Caki2 (cell line): Measurements from ENCODE around the gene IGF2R. TPM values are rescaled to one million over a fixed set of nuclear protein-coding genes. Genes with fewer than 3 reads are reported as not detected.
"Not testable (repeated sequence)": the region's sequence is repeated elsewhere in the genome, so short reads cannot be mapped to it uniquely, and the experiment has no call there.

ENCODE experiments used
- DNase-seq: peaks from one replicate; pipeline ENCODE4 v3.0.0-alpha.2; 2015; ENCODE audit warnings: low read depth
- in situ Hi-C: cut with HindIII; loops from 2 replicates; pipeline ENCODE4 v1.10.0; 2016; ENCODE audit warnings: low sequenced_read_pairs, low pct_unique_long_range_greater_than_20kb, mixed read lengths
- total RNA-seq: library from RNA; depleted of rRNA; stranded (reverse); fragments of >200 nt; shearing (Covaris generic); gene quantifications from 2 replicates; pipeline ENCODE4 v1.2.3, GENCODE V29; 2014; ENCODE audit warnings: low replicate concordance

Gene IGF2R
- total RNA-seq, 1 experiment from 2014 or later: 58.9 TPM

GRCh38 chr6:160133441-160134336 is 164.8 kb downstream of the IGF2R start:
- DNase-seq: no peak
- in situ Hi-C loops: no loop called here

- DNase-seq, in situ Hi-C loops: not testable (repeated sequence)
Observed at GRCh38 chr6:160134337-160134751, 165.5 kb downstream of the IGF2R start.

DNA sequence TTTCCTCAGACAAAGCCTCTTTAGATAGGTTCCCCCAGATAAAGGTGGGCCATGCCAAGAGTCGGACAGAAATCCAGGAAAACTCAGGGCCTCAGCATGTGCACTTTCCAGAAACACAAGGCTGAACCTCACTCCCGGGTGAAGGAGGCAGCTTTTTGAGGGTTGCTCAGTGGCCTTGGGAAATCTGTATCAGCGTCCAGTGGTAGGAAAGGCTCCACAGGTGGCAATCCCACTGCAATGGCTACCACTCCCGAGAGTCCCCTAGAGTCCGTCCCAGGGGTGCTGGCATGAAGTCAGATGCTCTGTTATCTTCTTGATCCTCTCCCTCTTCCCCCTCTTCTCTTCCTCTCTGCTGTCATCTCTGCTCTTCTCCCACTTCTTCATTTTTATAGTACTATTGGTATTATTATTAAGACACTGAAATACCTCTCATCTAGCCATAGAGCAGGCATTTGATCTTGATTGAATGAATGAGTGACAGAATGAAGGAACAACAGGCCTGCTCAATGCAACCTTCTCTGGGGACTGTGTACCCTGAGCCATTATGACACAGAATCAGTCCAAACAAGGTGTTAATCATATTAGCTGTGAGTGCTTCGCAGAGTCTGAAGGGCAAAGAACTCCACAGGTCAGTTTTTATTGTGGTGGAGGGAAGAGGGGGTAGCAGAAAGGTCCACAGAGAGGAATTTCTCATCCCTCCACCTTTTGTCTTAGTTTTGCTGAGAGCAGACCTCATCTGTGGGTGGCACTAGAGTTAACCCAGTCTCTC is 166.1 kb downstream of the IGF2R start:
- in situ Hi-C loops: no loop called here
- DNase-seq: no peak

DNA sequence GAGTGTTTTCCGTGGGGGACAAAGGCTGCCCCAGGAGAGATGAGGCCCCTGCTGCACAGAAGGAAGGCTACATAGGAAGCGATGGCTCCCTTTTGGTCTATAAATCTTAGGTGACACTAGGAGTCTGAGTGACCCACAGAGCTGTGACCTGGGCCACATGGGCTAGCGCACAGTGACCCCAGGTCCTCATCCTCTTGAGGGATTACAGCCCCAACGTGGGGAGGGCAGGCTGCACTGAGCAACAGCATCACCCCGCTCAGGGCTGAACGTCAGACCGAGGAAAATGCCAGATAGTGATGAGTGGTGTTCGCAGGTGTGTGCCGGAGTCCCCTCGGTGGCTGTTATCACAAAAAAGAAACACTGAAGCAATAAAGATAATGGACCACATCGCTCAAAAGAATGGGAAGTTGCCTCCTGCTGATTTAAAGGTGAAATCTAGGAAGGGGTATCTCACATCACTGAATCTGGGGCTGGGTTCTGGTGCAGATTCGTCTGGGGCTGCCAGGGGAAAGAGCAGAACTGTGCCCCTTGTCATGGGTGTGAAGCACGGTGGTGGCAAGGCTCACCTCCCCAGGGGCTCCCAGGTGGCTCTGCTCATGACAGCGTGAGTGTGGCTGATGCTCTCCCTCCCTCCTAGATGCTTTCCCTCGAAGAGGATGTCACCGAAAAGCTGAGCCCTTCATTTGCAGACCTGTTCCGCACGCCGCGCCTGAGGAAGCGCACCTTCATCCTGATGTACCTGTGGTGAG is 167.2 kb downstream of the IGF2R start:
- no peak for DNase-seq
- in situ Hi-C loops: no loop called here

GRCh38 chr6:160137130-160137988 is 168.5 kb downstream of the IGF2R start:
- in situ Hi-C loops: no loop called here
- no peak for DNase-seq

DNA sequence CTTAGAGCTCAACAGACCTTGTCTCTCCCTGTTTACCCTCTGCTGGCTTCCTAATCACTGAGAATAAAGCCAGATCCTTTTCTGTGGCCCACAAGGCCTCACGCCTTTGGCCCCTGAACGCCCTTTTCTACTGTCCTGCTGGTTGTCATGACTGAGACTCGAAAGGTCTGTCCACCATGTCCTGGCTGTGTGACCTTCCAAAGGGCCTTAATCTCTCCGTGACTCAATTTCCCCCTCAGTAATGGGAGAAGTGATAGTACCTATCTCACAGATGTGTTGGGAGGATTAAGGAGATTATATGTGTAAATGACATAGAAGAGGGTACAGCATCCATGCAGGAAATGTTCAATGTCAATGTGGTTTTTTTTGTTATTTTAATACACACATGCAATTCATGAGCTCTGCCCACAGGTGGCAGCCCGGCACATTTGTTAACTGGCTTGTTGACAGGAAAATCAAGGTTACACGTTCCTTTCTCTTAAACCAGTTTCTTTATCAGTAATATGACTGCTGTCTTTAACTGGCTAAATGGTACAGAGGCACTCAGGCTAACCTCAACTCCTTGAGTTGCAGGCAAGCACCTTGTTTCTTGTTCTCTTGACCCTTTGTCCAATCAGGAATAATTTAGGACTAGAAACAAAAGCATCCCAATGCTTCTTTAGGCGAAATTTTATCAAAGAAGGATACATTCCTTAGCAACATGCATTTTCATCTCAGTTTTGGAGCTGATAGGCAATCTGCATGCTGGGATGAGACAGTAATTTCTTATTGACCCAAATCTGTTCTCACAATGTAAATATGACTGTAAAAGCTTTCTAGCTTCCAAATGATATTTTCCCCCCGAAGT is 169.3 kb downstream of the IGF2R start:
- peak; percentile 51 for DNase-seq
- in situ Hi-C loops: no loop called here

GRCh38 chr6:160138839-160139419 is 170.0 kb downstream of the IGF2R start:
- DNase-seq: no peak
- in situ Hi-C loops: no loop called here

DNA sequence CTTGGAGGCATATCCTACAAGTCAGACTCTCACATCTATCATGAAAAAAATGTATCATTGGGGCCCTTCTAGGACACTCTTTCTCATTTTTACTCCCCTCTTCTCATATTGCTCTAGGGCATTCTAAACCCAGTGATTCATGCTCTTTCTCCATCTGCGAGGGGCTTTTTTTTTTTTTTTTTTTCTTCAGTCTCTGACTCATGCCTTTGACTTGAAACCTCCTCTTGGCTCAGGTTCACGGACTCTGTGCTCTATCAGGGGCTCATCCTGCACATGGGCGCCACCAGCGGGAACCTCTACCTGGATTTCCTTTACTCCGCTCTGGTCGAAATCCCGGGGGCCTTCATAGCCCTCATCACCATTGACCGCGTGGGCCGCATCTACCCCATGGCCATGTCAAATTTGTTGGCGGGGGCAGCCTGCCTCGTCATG is 170.6 kb downstream of the IGF2R start:
- DNase-seq: peak; percentile 80
- in situ Hi-C loops: no loop called here

DNA sequence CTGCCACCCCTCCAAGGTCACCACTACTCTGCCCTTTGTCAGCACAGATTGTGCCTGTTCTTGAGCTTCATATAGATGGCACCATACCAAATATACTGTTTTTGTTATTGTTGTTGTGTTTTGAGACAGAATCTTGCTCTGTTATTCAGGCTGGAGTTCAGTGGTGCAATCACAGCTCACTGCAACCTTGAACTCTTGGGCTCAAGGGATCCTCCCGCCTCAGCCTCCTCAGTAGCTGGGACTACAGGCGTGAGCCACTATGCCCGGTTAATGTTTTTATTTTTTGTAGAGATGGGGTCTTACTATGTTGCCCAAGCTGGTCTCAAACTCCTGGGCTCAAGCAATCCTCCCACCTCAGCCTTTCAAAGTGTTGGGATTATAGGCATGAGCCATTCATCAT is 171.6 kb downstream of the IGF2R start:
- in situ Hi-C loops: not testable (repeated sequence)

GRCh38 chr6:160141001-160141726 is 172.3 kb downstream of the IGF2R start:
- peak; percentile 26 for DNase-seq
- in situ Hi-C loops: no loop called here

More for the DNA sequence above, 171.6 kb downstream of the IGF2R start:
- DNase-seq: not testable (repeated sequence)

DNA sequence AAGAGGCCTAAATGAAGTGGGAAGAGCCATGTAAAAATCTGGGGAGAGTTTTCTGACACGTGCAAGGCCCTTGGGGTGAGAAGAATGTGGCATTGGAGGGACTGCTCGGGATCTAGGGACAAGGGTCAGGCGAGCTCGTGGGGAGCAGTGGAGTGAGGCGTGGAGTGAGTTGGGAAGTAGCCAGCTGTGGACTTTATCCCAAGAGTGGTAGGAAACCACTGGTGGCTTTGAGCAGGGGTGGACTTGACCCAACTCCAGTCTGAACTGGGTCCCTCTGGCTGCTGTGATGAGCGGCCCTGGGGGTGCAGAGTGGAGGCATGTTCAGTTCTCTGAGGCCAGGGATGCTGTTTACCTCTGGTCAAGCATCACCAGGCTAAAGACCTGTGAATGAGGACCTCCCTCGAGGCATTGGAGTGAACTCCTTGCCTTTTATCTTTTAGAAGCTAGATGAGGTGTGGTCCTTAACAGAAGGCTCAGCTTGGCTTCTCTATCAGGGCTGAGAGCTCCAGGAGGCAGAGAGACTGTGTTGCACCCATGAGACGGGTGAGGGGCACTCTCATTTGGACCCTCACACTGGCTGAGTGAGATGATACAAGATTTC is 173.3 kb downstream of the IGF2R start:
- in situ Hi-C loops: no loop called here
- no peak for DNase-seq

DNA sequence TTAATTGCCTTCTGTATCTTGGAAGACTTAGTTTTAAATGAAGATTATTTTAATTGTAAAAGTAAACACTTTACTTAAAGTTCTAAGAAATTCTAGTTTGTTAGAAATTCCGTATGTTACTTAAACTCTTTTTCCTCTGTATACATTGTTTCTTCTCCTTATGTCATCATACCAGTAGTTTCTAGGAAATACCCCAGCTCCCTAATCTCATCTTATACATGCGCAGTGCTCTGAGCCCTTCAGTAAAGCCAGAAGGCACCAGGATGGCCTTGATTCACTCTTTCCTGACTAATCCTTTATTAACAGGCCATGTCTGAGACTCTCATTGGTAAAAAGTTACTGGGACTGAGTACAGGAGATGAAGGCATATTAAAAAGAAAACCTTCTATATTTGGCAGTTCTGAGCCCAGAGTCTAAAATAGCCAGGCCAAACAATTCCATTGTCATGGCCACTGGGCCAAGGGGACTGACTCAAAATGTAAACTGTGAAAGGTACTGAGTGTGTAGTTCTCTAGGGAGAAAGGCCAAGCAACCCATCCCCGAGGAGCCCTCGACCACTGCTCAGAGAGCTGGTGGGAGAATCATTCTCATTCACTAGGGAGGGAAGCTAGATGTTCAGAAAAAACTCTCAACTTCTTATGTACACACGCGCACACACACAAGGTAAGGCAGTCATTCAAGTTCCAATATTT is 177.7 kb downstream of the IGF2R start:
- DNase-seq: no peak
- in situ Hi-C loops: no loop called here

- DNase-seq: no peak
- in situ Hi-C loops: no loop called here
Observed at GRCh38 chr6:160147146-160147536, 178.3 kb downstream of the IGF2R start.

GRCh38 chr6:160154471-160154870 is 185.6 kb downstream of the IGF2R start:
- in situ Hi-C loops: no loop called here
- no peak for DNase-seq

DNA sequence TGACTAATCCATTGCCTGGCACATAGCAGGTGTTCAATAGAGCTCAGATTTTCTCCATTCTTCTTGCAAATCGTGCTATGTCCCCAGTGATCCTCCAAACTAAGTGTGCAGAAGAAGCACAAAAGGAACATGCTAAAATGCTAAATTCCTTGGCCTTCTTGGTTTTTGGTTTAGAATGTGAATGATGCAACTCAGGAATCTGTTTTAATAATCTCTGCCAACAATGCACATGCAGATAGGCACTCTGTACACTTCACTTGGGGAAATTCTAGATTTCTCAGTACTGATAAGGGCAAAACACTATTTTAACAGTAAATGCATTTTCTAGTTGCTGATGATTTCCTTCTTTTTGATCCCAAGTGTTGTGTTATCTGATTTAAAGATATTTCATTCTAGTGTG is 188.0 kb downstream of the IGF2R start:
- in situ Hi-C loops: no loop called here
- DNase-seq: no peak
